C4-2B (cell line): ENCODE measurements around the gene NIPBL.
"Not testable (repeated sequence)": the region's sequence is repeated elsewhere in the genome, so short reads cannot be mapped to it uniquely, and the experiment has no call there.

Experiments
- H3K27ac ChIP-seq: fragments of 450-650 bp; 2 replicates; pipeline ENCODE4 v1.5.1; 2017
- CTCF ChIP-seq: fragments of 450-650 bp; conservative IDR thresholded peaks from 2 replicates; pipeline ENCODE4 v1.5.1; 2017; ENCODE audit warnings: mild to moderate bottlenecking
- ZFX ChIP-seq: fragments of 450-650 bp; IDR thresholded peaks from 2 replicates; pipeline ENCODE4 v1.6.1; 2017

Gene NIPBL

GRCh38 chr5:36901856-36902255, 25.3 kb downstream of the NIPBL start:
- no peak overlapping the region for H3K27ac ChIP-seq
- TF ChIP-seq CTCF = no peak
- no peak for TF ChIP-seq ZFX

GRCh38 chr5:36902353-36902752, 25.8 kb downstream of the NIPBL start:
- H3K27ac ChIP-seq = no peak overlapping the region
- TF ChIP-seq ZFX (no peak), CTCF (no peak)

GRCh38 chr5:36904677-36905076, 28.1 kb downstream of the NIPBL start:
- TF ChIP-seq ZFX (no peak), CTCF (no peak)
- H3K27ac ChIP-seq = no peak overlapping the region

DNA sequence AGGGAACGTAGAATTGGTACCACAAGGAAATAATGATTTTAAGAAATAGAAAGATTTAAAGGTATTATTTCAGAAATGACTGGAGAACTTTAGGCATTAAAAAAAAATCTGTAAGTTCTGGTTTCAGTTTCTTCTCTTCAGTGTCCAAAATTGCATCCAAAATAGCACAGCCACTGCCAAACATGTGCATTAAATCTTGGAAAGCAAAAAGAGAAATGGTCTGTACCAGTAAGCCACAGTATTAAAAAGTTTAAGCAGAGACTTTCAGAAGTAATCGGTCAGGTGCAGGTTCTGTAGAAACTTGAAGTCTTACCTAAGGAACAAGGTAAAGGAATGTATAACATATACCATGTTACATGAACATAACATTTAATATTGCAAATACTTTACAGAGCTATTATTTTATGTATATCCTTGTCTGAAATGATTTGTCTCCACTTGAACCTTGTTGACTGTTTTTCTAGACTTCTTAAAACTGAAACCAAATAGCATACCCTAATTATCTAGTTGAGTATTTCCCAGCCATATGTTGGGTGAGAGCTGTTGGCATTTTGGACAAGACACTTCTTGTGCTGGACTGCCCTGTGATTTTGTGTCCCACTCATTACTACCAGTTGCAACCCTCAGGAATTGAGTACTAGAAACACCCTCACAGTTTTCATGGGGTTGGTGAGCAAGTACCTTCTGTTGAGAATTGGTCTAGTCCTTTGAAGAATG, 32.1 kb downstream of the NIPBL start:
- no peak overlapping the region for H3K27ac ChIP-seq
- TF ChIP-seq CTCF (no peak), ZFX (no peak)

DNA sequence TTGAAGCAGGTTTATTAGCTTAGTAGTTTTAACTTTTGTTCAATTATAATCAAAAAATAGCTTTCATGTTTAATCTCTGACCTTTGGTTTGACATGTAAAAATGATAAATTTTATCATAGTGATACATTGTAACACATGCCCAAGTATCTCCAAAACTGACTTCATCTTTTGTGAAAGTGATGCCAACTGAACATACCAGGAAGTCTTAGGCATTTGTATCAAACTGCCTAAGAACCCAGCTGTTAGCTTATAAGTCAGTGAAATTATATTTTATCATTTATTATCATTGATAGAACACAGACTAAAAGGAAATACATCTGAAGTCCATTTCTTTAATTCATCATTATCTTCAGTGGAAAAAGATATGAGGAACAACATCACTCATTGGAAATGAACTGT, 39.1 kb downstream of the NIPBL start:
- TF ChIP-seq CTCF = no peak
- TF ChIP-seq ZFX = no peak
- no peak overlapping the region for H3K27ac ChIP-seq

GRCh38 chr5:36916614-36917013, 40.0 kb downstream of the NIPBL start:
- not testable (repeated sequence) for H3K27ac ChIP-seq

GRCh38 chr5:36917358-36917757, 40.8 kb downstream of the NIPBL start:
- H3K27ac ChIP-seq = not testable (repeated sequence)

DNA sequence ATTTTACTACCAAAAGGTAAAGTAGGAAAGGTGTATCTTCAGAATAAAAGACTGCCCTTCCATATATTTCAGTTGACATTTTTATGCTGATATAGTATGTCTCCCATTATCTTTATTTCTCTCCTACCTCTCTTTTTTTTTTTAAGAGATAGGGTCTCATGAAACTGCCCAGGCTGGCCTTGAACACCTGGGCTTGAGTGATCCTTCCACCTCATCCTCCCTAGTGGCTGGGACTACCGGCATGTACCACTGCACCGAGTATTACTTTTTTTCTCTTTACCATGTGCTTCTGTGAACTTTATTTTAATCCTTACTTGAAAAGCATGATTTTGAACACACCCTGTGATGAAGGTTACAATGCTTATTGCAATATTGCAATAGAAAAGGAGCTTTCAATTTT, 42.7 kb downstream of the NIPBL start:
- TF ChIP-seq ZFX (no peak), CTCF (no peak)
- H3K27ac ChIP-seq = no peak overlapping the region
